WI38 (cell line): Measurements from ENCODE around the gene PTPRG.

Experiments
- H3K4me3 ChIP-seq: 2 replicates; pipeline ENCODE4 v1.5.1; 2011; ENCODE audit warnings: low read depth, mild to moderate bottlenecking, control low read depth, low read length
- TF ChIP-seq, protein P1 (sequence below): IDR thresholded peaks from 2 replicates; pipeline ENCODE4 v1.5.1; 2012; ENCODE audit warnings: low read depth, mild to moderate bottlenecking, control low read depth, low read length

The PTPRG gene

DNA sequence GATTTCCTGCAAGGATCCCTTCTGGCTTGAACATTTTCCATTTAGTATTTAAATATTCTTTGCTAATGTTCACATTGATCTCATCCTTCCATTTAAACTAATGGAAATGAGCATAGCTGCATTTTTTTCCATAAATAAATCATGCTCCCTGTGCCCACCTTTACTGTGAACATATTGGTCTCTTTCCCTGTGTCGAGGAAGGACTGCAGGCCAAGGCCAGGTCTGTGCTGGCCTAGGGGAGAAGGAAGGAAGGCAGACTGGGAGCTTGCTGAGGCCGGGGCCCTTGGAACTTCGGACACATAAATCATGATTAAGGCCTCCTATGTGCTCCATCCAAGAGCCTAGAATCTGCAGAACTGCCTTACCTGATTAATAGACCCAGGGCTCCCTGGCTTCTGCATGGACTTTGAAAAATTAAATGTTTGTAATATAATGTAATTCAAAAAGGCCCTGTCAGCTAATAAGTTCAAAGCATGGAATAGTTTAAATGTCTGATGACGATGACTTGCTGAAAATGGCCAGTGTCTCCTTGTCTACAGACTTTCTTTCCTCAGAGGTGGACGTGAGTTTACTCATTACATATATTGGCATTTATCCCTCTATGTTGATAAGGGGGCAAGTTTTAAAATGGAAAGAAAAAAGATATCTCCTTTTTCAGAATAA, 636.1 kb downstream of the PTPRG start:
- no peak overlapping the region for H3K4me3 ChIP-seq
- TF ChIP-seq, protein P1, sequence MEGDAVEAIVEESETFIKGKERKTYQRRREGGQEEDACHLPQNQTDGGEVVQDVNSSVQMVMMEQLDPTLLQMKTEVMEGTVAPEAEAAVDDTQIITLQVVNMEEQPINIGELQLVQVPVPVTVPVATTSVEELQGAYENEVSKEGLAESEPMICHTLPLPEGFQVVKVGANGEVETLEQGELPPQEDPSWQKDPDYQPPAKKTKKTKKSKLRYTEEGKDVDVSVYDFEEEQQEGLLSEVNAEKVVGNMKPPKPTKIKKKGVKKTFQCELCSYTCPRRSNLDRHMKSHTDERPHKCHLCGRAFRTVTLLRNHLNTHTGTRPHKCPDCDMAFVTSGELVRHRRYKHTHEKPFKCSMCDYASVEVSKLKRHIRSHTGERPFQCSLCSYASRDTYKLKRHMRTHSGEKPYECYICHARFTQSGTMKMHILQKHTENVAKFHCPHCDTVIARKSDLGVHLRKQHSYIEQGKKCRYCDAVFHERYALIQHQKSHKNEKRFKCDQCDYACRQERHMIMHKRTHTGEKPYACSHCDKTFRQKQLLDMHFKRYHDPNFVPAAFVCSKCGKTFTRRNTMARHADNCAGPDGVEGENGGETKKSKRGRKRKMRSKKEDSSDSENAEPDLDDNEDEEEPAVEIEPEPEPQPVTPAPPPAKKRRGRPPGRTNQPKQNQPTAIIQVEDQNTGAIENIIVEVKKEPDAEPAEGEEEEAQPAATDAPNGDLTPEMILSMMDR, result no peak

DNA sequence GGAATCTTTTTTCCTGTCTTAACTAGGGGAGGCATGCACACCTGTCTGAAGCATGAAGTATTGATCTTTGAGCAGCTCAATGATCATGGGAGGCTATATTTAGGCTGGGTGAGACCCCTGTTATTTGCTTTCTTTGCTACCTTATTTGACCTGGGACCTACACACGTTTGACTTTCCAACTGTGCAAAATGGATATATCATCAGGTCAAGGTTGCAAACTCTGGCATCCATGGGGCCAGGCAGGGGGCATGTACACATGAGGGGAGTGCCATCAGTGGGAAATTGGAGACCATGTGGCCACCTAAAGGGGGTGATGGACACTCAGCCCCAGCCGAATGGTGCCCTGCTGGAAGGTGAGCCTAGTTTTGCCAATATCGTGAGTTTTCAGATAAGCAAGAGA, 637.8 kb downstream of the PTPRG start:
- TF ChIP-seq, protein P1, result no peak
- H3K4me3 ChIP-seq, result no peak overlapping the region

DNA sequence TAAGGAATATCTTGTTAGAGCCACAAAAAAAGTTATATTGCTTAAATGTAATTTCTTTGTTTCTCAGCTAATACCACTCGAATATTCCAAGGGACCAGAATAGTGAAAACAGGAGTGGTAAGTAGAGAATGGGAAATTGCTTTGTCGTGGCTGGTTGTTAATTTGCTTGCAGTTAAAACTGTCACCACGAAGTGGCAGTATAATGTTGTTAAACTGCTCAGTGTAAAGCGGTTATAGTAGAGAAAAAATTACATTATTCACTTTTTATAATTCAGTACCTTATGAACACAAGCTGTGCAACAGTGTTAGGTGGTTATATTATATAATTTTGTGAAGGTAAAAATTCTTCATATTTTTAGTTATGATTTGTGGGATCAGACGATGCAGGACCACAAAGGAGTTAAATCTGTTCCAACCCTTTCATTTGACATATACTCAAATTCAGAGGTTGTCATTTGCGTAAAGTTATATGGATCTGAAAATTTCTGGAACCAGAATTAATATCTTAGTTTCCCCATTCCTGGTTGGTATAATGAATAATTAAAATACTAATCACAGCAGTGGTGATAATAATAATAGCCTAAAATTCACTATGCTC, 640.2 kb downstream of the PTPRG start:
- no peak overlapping the region for H3K4me3 ChIP-seq
- TF ChIP-seq, protein P1, result peak; percentile 24; the same call in 1 of the 2 replicates

DNA sequence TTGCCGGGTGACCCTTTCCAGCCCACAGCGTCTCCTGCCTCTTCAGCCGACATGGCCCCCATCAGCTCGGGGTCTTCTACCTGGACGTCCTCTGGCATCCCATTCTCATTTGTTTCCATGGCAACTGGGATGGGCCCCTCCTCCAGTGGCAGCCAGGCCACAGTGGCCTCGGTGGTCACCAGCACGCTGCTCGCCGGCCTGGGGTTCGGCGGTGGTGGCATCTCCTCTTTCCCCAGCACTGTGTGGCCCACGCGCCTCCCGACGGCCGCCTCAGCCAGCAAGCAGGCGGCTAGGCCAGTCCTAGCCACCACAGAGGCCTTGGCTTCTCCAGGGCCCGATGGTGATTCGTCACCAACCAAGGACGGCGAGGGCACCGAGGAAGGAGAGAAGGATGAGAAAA, 641.8 kb downstream of the PTPRG start:
- TF ChIP-seq, protein P1, result no peak
- no peak overlapping the region for H3K4me3 ChIP-seq

DNA sequence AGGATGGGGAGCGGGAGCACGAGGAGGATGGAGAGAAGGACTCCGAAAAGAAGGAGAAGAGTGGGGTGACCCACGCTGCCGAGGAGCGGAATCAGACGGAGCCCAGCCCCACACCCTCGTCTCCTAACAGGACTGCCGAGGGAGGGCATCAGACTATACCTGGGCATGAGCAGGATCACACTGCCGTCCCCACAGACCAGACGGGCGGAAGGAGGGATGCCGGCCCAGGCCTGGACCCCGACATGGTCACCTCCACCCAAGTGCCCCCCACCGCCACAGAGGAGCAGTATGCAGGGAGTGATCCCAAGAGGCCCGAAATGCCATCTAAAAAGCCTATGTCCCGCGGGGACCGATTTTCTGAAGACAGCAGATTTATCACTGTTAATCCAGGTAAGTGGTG, 642.2 kb downstream of the PTPRG start:
- TF ChIP-seq, protein P1, result no peak
- no peak overlapping the region for H3K4me3 ChIP-seq

DNA sequence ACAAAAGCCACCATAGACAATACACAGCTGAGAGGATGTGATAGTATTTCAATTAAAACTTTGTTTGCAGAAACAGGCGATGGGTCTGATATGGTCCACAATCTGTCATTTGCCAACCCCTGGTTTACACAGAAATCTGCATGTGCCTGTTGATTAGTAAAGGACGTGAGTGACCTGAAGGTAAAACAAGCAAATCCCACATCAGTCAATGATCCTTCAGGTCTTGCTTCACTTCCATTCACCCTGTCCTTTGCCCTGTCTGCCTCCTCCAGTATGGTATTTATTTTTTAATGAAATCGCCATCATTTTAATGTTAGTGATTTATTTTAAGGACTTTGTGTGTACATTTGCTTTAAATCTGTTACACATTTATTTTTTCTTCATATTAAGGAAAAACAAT, 645.8 kb downstream of the PTPRG start:
- TF ChIP-seq, protein P1, result no peak
- H3K4me3 ChIP-seq, result no peak overlapping the region

DNA sequence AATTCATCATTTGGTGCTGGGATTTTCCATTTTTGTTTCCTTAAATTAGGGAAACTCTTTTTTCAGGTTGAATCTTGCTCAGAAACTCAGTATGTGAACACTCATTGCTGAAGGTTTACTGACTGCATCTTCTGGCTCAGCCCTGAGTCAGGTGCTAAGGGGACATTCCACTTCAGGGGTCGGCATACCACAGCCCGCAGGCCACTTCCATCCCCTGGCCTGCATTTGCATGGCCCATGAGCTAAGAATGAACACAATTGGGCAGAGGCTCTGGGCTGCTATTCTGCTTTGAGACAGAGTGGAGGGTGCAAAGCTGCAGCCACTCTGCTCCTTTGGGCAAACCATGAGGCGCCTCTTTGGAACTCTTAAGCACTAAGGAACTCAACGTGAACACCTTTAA, 647.0 kb downstream of the PTPRG start:
- TF ChIP-seq, protein P1, result no peak
- no peak overlapping the region for H3K4me3 ChIP-seq
